AG04449 (cell line): ENCODE data around the gene PSMB4.
"Not testable (repeated sequence)": the region's sequence is repeated elsewhere in the genome, so short reads cannot be mapped to it uniquely, and the experiment has no call there.

Experiments used
- CTCF ChIA-PET: fragments of 350-600 bp; formaldehyde crosslinking; extraction: SDS; loops from one replicate; lab custom pipeline; 2021; ENCODE audit warnings: antibody characterized with exemption; lab: Yijun Ruan, JAX
- POLR2A ChIA-PET: fragments of 400-600, 350-600 bp; formaldehyde crosslinking; extraction: SDS; loops from one replicate; lab custom pipeline; 2020; ENCODE audit warnings: antibody characterized with exemption, inconsistent platforms; lab: Yijun Ruan, JAX
- DNase-seq: peaks from one replicate; pipeline ENCODE4 v3.0.0-alpha.2; 2010; ENCODE audit warnings: low read depth, low spot score
- H3K4me3 ChIP-seq: 2 replicates; pipeline ENCODE4 v1.5.1; 2011; ENCODE audit warnings: low read depth, mild to moderate bottlenecking, control low read depth, low read length
- CTCF ChIP-seq: IDR thresholded peaks from one replicate; pipeline ENCODE4 v1.5.1; 2011; ENCODE audit warnings: mild to moderate bottlenecking, moderate library complexity, low read length, control low read depth, inconsistent platforms; ENCODE audit not compliant: insufficient read depth; ENCODE audit errors: missing control alignments

PSMB4 gene

GRCh38 chr1:151425103-151425502, 25.7 kb downstream of the PSMB4 start:
- no peak for TF ChIP-seq CTCF
- POLR2A ChIA-PET, result no interaction called here

GRCh38 chr1:151428068-151428467, 28.7 kb downstream of the PSMB4 start:
- no peak for TF ChIP-seq CTCF
- DNase-seq, result no peak
- ChIA-PET CTCF (interaction anchor here (2.6 kb wide), 1 partner anchor 17 kb away, joined by 9 read pairs; no protein-coding TSS in a partner anchor), POLR2A (no interaction called here)
- H3K4me3 ChIP-seq, result no peak overlapping the region

More at GRCh38 chr1:151425103-151425502, 25.7 kb downstream of the PSMB4 start:
- no peak overlapping the region for H3K4me3 ChIP-seq
- CTCF ChIA-PET, result interaction anchor here (0.9 to 1.6 kb wide), 6 partner anchors 10 to 114 kb away, joined by 3 to 4 read pairs (median 3); no protein-coding TSS in a partner anchor
- no peak for DNase-seq

- POLR2A ChIA-PET, CTCF ChIA-PET, DNase-seq, H3K4me3 ChIP-seq: not testable (repeated sequence)
Observed at GRCh38 chr1:151433827-151434226, 34.5 kb downstream of the PSMB4 start.

GRCh38 chr1:151435174-151435573, 35.8 kb downstream of the PSMB4 start:
- POLR2A ChIA-PET, result interaction anchor here (0.7 kb wide), 1 partner anchor 106 kb away, joined by 3 read pairs; no protein-coding TSS in a partner anchor
- CTCF ChIA-PET, result interaction anchor here (0.7 to 2.1 kb wide), 2 partner anchors 9 to 10 kb away, joined by 3 to 14 read pairs; no protein-coding TSS in a partner anchor
- DNase-seq, result no peak
- TF ChIP-seq CTCF, result no peak
- no peak overlapping the region for H3K4me3 ChIP-seq

- CTCF ChIA-PET, result interaction anchor here (0.9 kb wide), 2 partner anchors 13 to 96 kb away, joined by 3 read pairs; no protein-coding TSS in a partner anchor
- DNase-seq, result no peak
- no peak overlapping the region for H3K4me3 ChIP-seq
- POLR2A ChIA-PET, result interaction anchor here (0.6 kb wide), 1 partner anchor 224 kb away, joined by 3 read pairs; no protein-coding TSS in a partner anchor
- no peak for TF ChIP-seq CTCF
Observed at GRCh38 chr1:151436985-151437384, 37.6 kb downstream of the PSMB4 start.

- ChIA-PET POLR2A (interaction anchor here (0.6 kb wide), 1 partner anchor 223 kb away, joined by 3 read pairs; no protein-coding TSS in a partner anchor), CTCF (interaction anchor here (0.9 kb wide), 1 partner anchor 13 kb away, joined by 3 read pairs; no protein-coding TSS in a partner anchor)
- not testable (repeated sequence) for DNase-seq, H3K4me3 ChIP-seq
Observed at GRCh38 chr1:151437396-151437795, 38.0 kb downstream of the PSMB4 start.

GRCh38 chr1:151443846-151444782, 44.7 kb downstream of the PSMB4 start:
- POLR2A ChIA-PET, result interaction anchor here (0.8 kb wide), 1 partner anchor 291 kb away, joined by 3 read pairs; no protein-coding TSS in a partner anchor

More at GRCh38 chr1:151443846-151444782, 44.7 kb downstream of the PSMB4 start:
- peak; percentile 52 for DNase-seq
- no peak overlapping the region for H3K4me3 ChIP-seq
- CTCF ChIA-PET, result interaction anchor here (0.8 to 2.2 kb wide), 21 partner anchors 9 to 558 kb away, joined by 3 to 20 read pairs (median 4); partner anchors contain the start of gene MRPL9
- TF ChIP-seq CTCF, result peak; percentile 69
